ENCODE measurements around the gene FAF1.

Gene FAF1

GRCh38 chr1:50416553-50417453, 543.3 kb downstream of the FAF1 start:
- FAIRE-seq (no peak), DNase-seq (ENCODE audit: extremely low spot score, insufficient read length, low read depth) (no peak)

- DNase-seq (ENCODE audit: extremely low spot score, insufficient read length, low read depth) (no peak), FAIRE-seq (no peak)
Measured at GRCh38 chr1:50416150-50416527, 543.9 kb downstream of the FAF1 start.

- no peak for DNase-seq (ENCODE audit: extremely low spot score, insufficient read length, low read depth)
Measured at GRCh38 chr1:50415235-50416149, 544.6 kb downstream of the FAF1 start.

GRCh38 chr1:50414853-50415234, 545.2 kb downstream of the FAF1 start:
- no peak for DNase-seq (ENCODE audit: extremely low spot score, insufficient read length, low read depth)
- no peak for FAIRE-seq

More at GRCh38 chr1:50415235-50416149, 544.6 kb downstream of the FAF1 start:
- FAIRE-seq = no peak

GRCh38 chr1:50412813-50413476, 547.1 kb downstream of the FAF1 start:
- FAIRE-seq (no peak), DNase-seq (ENCODE audit: extremely low spot score, insufficient read length, low read depth) (no peak)

DNA sequence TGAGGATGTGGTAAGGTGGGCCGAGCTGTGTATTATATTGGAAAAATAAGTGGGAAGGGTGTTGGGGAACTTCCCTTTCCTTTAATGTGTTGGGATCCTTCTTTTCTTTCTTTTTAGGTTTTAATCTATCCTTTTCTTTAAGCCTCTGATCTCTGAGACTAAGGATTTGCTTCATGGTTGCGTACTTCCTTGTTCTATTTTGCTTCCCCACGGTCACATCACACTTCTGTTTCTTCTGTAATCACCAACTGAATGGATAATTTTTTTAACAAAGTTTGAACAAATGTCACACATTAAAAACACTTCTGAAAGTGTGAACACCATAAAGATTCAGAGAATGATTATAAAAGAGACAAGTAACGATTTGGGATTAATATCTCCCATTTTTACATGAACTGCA, 554.3 kb downstream of the FAF1 start:
- FAIRE-seq = no peak
- DNase-seq (ENCODE audit: extremely low spot score, insufficient read length, low read depth) = no peak

DNA sequence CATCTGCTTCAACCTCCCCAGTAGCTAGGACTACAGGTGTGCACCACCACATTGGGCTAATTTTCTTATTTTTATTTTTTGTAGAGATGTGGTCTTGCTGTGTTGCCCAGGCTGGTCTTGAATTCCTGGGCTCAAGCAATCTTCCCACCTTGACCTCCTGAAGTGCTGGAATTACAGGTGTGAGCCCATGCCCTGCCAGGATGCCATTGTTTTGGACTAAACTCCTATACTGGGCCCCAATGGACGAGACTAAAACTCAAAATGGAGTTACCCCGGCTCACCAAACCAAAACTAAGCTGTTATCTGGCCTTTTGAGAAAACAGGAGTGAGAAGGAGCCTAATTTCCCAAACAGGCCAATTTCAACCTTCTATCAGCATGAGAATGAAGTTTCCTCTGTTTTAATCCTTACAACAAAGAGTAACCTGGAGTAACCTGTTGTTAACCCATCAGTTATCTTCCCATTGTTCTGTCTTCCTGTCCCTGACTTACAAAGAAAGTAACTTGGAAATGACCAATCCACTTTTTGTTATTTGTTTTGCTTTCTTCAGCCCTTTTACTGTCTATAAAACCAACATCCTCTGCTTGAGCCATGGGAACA, 566.4 kb downstream of the FAF1 start:
- DNase-seq (ENCODE audit: extremely low spot score, insufficient read length, low read depth) (no peak), FAIRE-seq (no peak)
